Bronchial epithelial cell (primary cell): Measurements from ENCODE around the gene RBM20. TPM values are rescaled to one million over a fixed set of nuclear protein-coding genes. Genes with fewer than 3 reads are reported as not detected.
"Not testable (repeated sequence)": the region's sequence is repeated elsewhere in the genome, so short reads cannot be mapped to it uniquely, and the experiment has no call there.

ENCODE experiments used
- DNase-seq: peaks from one replicate; pipeline ENCODE4 v3.0.0-alpha.2; 2010; ENCODE audit warnings: low read depth
- FAIRE-seq: peaks from 2 replicates; lab custom pipeline; 2011; peaks lifted over from hg19 to GRCh38; lab: Jason Lieb, UNC
- H3K27me3 ChIP-seq: 2 replicates; pipeline ENCODE4 v1.5.1; 2011; ENCODE audit warnings: low read length; ENCODE audit not compliant: control insufficient read depth, insufficient read depth
- H3K36me3 ChIP-seq: 2 replicates; pipeline ENCODE4 v1.5.1; 2011; ENCODE audit warnings: low read length; ENCODE audit not compliant: control insufficient read depth, insufficient read depth
- H3K4me3 ChIP-seq: 2 replicates; pipeline ENCODE4 v1.5.1; 2011; ENCODE audit warnings: mild to moderate bottlenecking, low read depth, low read length, control low read depth
- total RNA-seq: library from RNA; depleted of rRNA; stranded (reverse); fragments of >200 nt; gene quantifications from 2 replicates; pipeline ENCODE4 v1.2.1, GENCODE V29; 2014
- TF ChIP-seq, protein P1 (sequence below): IDR thresholded peaks from 2 replicates; pipeline ENCODE4 v1.5.1; 2011; ENCODE audit warnings: mild to moderate bottlenecking, moderate library complexity, low read length, control low read depth, inconsistent platforms; ENCODE audit not compliant: insufficient read depth, severe bottlenecking

The RBM20 gene
- total RNA-seq, 1 donor from 2014 or later: not detected

DNA sequence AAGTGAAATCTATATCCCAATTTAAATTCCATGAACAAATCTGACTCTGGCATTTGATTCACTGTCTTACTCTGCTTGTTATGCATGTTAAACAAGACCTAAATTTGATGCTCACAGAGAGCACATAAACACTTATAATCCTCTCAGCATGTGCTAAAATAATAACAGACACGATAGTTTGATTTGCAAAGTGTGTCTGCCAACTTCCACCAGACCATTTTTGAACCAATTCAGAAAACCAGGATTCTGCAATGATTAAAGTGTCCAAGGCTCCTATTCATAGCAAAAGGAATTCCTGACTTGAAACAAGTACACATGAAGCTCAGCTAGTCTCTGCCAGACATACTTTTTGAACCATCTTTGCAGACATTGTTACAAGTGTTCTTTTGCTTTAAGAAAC lies 11.2 kb downstream of the RBM20 start:
- FAIRE-seq: no peak
- H3K4me3 ChIP-seq: no peak overlapping the region
- no peaks in the 10 kb centered on the region for H3K36me3 ChIP-seq
- TF ChIP-seq, protein P1, sequence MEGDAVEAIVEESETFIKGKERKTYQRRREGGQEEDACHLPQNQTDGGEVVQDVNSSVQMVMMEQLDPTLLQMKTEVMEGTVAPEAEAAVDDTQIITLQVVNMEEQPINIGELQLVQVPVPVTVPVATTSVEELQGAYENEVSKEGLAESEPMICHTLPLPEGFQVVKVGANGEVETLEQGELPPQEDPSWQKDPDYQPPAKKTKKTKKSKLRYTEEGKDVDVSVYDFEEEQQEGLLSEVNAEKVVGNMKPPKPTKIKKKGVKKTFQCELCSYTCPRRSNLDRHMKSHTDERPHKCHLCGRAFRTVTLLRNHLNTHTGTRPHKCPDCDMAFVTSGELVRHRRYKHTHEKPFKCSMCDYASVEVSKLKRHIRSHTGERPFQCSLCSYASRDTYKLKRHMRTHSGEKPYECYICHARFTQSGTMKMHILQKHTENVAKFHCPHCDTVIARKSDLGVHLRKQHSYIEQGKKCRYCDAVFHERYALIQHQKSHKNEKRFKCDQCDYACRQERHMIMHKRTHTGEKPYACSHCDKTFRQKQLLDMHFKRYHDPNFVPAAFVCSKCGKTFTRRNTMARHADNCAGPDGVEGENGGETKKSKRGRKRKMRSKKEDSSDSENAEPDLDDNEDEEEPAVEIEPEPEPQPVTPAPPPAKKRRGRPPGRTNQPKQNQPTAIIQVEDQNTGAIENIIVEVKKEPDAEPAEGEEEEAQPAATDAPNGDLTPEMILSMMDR: no peak
- no peak for DNase-seq
- peaks cover 3% of the 10 kb centered on the region for H3K27me3 ChIP-seq

DNA sequence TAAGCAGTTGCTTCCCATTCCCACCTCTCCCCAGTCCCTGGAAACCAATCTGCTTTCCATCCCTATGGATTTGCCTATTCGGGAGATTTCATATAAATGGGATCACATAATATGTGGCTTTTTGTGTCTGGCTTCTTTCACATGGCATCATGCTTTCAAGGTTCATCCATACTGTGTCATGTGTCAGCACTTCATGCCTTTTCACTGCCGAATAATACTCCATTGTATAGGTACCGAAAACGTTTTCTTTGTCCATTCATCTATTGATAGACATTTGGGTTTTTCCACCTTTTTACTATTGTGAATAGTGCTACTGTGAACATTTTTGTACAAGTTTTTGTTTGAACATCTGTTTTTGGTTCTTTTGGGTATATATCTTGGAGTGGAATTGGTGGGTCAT lies 12.5 kb downstream of the RBM20 start:
- TF ChIP-seq, protein P1: no peak
- Histone ChIP-seq H3K4me3 (no peak overlapping the region), H3K36me3 (no peaks in the 10 kb centered on the region), H3K27me3 (no peaks in the 10 kb centered on the region)
- DNase-seq (no peak), FAIRE-seq (no peak)

DNA sequence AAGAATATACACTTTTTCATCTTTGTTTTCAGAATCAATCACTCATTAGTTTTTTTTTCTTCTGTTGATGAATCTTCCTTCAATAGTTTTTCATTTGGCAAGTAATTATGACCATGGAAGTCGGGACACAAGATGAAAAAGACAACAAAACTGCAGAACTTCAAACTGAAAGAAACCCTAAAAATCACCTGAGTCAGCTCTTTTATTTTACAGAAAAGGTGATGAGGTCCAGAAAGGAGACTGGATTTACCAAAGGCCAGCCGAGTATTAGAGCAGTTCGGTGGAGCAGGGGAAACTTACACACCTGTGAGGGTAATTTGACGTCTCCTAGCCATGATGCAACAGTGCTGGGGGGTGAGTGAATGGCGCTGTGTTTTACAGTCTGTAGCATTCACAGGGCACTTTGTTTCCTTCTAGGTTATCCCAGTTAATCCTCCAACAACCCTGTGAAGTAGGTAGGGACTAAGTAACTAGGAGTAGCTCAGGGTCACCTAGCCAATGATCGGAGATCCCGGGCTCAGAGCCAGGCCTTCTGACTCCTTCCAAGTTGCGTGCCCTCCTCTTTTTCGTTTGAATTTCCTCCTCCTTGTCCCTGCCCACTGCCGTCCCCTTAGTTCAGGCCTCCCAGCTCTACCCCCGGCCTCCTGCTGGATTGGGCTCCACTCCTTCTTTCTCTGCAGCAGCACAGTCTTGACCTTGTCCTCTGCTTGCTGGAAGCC lies 14.0 kb downstream of the RBM20 start:
- Histone ChIP-seq H3K36me3 (no peaks in the 10 kb centered on the region), H3K4me3 (no peak overlapping the region), H3K27me3 (no peaks in the 10 kb centered on the region)
- TF ChIP-seq, protein P1: no peak
- FAIRE-seq: no peak
- no peak for DNase-seq

DNA sequence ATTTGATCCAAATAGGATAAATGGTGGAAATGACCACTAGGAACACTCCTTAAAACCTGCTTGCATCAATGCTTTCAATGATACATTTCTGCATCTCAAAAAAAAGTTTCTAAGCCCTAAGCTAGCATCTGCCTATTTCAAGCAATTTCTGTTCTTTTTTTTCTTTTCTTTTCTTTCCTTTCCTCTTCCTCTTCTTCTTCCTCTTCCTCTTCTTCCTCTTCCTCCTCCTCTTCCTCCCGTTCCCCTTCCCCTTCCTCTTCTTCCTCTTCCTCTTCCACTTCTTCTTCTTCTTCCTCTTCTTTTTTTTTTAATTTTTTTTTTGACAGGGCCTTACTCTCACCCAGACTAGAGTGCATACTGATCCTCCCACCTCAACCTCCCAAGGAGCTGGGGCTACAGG lies 15.4 kb downstream of the RBM20 start:
- Histone ChIP-seq H3K36me3 (no peaks in the 10 kb centered on the region), H3K27me3 (no peaks in the 10 kb centered on the region), H3K4me3 (no peak overlapping the region)
- TF ChIP-seq, protein P1: no peak
- no peak for DNase-seq
- FAIRE-seq: no peak

DNA sequence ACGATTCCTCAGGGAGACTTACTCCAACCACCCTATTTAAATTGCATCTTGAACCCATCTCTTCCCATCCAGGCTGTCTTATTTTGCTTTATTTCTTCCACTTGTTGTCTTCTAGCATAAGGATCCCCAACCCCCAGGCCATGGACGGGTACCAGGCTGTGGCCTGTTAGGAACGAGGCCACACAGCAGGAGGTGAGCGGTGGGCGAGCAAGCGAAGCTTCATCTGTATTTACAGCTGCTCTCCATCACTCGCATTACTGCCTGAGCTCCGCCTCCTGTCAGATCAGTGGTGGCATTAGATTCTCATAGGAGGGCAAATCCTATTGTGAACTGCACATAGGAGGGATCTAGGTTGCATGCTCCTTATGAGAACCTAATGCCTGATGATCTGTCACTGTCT lies 16.2 kb downstream of the RBM20 start:
- not testable (repeated sequence) for DNase-seq, H3K36me3 ChIP-seq, FAIRE-seq, H3K27me3 ChIP-seq, H3K4me3 ChIP-seq

DNA sequence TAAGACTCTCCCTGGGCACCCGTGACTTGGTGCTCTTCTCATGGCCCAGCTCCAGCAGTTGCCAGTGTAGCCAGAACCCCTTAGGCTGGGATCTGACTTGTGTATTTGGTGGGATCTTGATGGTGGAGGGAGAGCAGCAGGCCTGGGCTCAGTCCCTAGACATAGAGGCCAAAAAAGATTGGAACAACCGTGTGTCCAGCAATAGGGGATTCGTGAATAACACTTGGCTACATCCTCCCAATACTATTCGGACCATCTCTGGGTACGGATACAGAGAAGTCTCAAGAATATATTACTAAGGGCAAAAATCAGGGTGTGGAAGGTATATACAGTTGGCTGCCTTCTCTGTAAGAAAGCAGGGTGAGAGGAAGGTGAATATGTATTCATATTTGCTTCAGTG lies 17.2 kb downstream of the RBM20 start:
- H3K4me3 ChIP-seq: no peak overlapping the region
- no peak for DNase-seq
- no peaks in the 10 kb centered on the region for H3K27me3 ChIP-seq
- TF ChIP-seq, protein P1: no peak
- no peak for FAIRE-seq
- no peaks in the 10 kb centered on the region for H3K36me3 ChIP-seq
